GM12878 (cell line): ENCODE measurements around the gene CCDC120. TPM values are rescaled to one million over a fixed set of nuclear protein-coding genes. Genes with fewer than 3 reads are reported as not detected.

ENCODE experiments used
- ATF7 ChIP-seq: fragments of 450-650 bp; IDR thresholded peaks from 2 replicates; pipeline ENCODE4 v1.6.1; 2016; ENCODE audit warnings: low read depth, mild to moderate bottlenecking
- BACH1 ChIP-seq: fragments of 450-650 bp; IDR thresholded peaks from 2 replicates; pipeline ENCODE4 v1.6.1; 2017; ENCODE audit warnings: mild to moderate bottlenecking, borderline replicate concordance
- BMI1 ChIP-seq: fragments of 450-650 bp; IDR thresholded peaks from 2 replicates; pipeline ENCODE4 v1.6.1; 2016; ENCODE audit warnings: mild to moderate bottlenecking, moderate library complexity, borderline replicate concordance
- CHD2 ChIP-seq: IDR thresholded peaks from 2 replicates; pipeline ENCODE4 v1.6.1; 2011; ENCODE audit warnings: low read depth, low read length, improper control_type of control experiment, borderline replicate concordance
- ESRRA ChIP-seq: IDR thresholded peaks from 2 replicates; pipeline ENCODE4 v1.6.1; 2012; ENCODE audit warnings: mild to moderate bottlenecking, low read length, improper control_type of control experiment
- HDGF ChIP-seq: fragments of 450-650 bp; IDR thresholded peaks from 2 replicates; pipeline ENCODE4 v1.6.1; 2016; ENCODE audit warnings: antibody characterized with exemption
- JUND ChIP-seq: IDR thresholded peaks from 2 replicates; pipeline ENCODE4 v1.6.1; 2012; ENCODE audit warnings: low read depth, mild to moderate bottlenecking, low read length, improper control_type of control experiment, moderate library complexity
- MTA2 ChIP-seq: fragments of 450-650 bp; IDR thresholded peaks from 2 replicates; pipeline ENCODE4 v1.6.1; 2016; ENCODE audit warnings: low read depth, mild to moderate bottlenecking, moderate library complexity
- POLR2AphosphoS5 ChIP-seq: IDR thresholded peaks from 2 replicates; pipeline ENCODE4 v1.6.1; 2011; ENCODE audit warnings: mild to moderate bottlenecking, low read length, inconsistent platforms
- RB1 ChIP-seq: fragments of 450-650 bp; formaldehyde crosslinking; IDR thresholded peaks from 2 replicates; pipeline ENCODE4 v1.6.1; 2017; ENCODE audit warnings: mild to moderate bottlenecking, borderline replicate concordance
- RELA ChIP-seq: fragments of 450-650 bp; IDR thresholded peaks from 2 replicates; pipeline ENCODE4 v1.8.0; 2014; ENCODE audit warnings: borderline replicate concordance; ENCODE audit not compliant: partially characterized antibody
- RFX5 ChIP-seq: IDR thresholded peaks from 2 replicates; pipeline ENCODE4 v1.6.1; 2011; ENCODE audit warnings: low read depth, low read length, improper control_type of control experiment
- TBL1XR1 ChIP-seq: IDR thresholded peaks from 2 replicates; pipeline ENCODE4 v1.6.1; 2012; ENCODE audit warnings: low read depth, low read length, improper control_type of control experiment
- ZNF207 ChIP-seq: fragments of 450-650 bp; IDR thresholded peaks from 2 replicates; pipeline ENCODE4 v1.6.1; 2014; ENCODE audit warnings: antibody characterized with exemption, mild to moderate bottlenecking, borderline replicate concordance
- polyA plus RNA-seq, 11 experiments: library from polyadenylated mRNA; depleted of rRNA in 4 of 11; unstranded in 6 of 11; stranded (reverse) in 5 of 11; fragments of >200 nt; fragmentation: Nextera tagmentation in 4 of 11; fragmentation: Illumina TruSeq in 1 of 11; extraction: Ambion mirVana in 4 of 11; extraction: Trizol in 1 of 11; gene quantifications; 1 replicate in 1 of 11; 2 replicates in 10 of 11; pipeline versions ENCODE4 v1.2.1 to v1.2.3, GENCODE V29; 2011 to 2016; ENCODE audit warnings: inconsistent platforms in 2 of 11, missing spikeins in 2 of 11, low read depth in 1 of 11
- total RNA-seq, 4 experiments: library from RNA; depleted of rRNA in 3 of 4; stranded (reverse); fragments of >200 nt in 3 of 4; fragmentation: Illumina TruSeq in 1 of 4; extraction: Trizol in 1 of 4; gene quantifications; 2 replicates each; pipeline versions ENCODE4 v1.2.1 to v1.2.3, GENCODE V29; 2013 to 2021
- TF ChIP-seq, protein P1 (sequence below): fragments of 450-650 bp; IDR thresholded peaks from 2 replicates; pipeline ENCODE4 v1.6.1; 2017; ENCODE audit warnings: mild to moderate bottlenecking, moderate library complexity
- TF ChIP-seq, protein P2 (sequence below): fragments of 150-350 bp; IDR thresholded peaks from 2 replicates; pipeline ENCODE4 v1.6.1; 2016; ENCODE audit warnings: low read depth, low read length
- TF ChIP-seq, protein P3 (sequence below): IDR thresholded peaks from 2 replicates; pipeline ENCODE4 v1.6.1; 2012; ENCODE audit warnings: low read length, inconsistent platforms
- TF ChIP-seq, protein P4 (sequence below): fragments of 450-650 bp; IDR thresholded peaks from 2 replicates; pipeline ENCODE4 v1.6.1; 2017; ENCODE audit warnings: borderline replicate concordance

Gene CCDC120
- total and polyA plus RNA-seq, 10 of the 15 experiments (the other 5 are each of a cell fraction or from before 2014, with no cell fraction given): 0.11 to 4.1 (median 0.76) TPM

DNA sequence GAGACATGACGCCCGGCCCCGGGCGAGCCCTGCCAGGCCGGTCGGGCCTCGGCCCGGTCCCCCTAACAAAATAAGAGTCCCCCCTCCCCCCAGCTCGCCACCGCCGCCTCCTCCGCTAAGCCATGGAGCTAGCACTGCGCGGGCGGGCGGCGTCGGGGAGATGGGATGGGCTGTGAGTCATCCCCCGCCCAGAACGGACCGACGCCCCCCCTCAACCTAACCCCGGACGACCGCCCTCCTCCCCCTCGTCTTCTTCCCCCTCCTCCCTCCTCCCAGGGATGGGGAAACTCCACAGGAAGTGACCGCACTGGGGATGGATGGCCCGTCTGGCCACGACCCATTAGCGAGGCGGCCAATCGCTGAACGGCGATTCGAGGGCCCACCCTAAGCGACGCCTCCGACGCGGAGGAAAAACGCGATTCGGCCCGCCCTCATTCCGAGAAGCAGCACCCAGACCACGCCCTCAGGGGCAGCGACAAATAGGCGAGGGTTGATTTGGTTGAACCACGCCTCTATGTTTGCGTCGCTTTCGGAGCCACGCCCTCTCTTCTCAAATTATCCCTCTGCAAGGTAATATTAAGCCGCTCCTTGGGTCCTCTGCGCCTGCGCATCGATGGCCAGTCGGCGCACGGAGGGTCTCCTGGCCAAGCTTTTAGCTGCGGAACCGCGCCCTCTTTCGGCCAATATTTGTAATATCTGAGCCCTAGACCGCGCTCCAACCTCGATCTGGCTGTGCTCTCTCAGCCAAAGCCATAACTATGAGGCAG, 15.4 kb upstream of the CCDC120 start, which contains the start of gene TFE3 (continued):
- TF ChIP-seq POLR2AphosphoS5: no peak
- TF ChIP-seq ZNF207: no peak
- TF ChIP-seq ESRRA: no peak
- no peak for TF ChIP-seq TBL1XR1
- TF ChIP-seq RB1: no peak; the same call in 1 of the 2 replicates
- no peak for TF ChIP-seq JUND
- peak; percentile 53; the same call in 1 of the 2 replicates for TF ChIP-seq ATF7
- no peak for TF ChIP-seq MTA2
- TF ChIP-seq, protein P1, sequence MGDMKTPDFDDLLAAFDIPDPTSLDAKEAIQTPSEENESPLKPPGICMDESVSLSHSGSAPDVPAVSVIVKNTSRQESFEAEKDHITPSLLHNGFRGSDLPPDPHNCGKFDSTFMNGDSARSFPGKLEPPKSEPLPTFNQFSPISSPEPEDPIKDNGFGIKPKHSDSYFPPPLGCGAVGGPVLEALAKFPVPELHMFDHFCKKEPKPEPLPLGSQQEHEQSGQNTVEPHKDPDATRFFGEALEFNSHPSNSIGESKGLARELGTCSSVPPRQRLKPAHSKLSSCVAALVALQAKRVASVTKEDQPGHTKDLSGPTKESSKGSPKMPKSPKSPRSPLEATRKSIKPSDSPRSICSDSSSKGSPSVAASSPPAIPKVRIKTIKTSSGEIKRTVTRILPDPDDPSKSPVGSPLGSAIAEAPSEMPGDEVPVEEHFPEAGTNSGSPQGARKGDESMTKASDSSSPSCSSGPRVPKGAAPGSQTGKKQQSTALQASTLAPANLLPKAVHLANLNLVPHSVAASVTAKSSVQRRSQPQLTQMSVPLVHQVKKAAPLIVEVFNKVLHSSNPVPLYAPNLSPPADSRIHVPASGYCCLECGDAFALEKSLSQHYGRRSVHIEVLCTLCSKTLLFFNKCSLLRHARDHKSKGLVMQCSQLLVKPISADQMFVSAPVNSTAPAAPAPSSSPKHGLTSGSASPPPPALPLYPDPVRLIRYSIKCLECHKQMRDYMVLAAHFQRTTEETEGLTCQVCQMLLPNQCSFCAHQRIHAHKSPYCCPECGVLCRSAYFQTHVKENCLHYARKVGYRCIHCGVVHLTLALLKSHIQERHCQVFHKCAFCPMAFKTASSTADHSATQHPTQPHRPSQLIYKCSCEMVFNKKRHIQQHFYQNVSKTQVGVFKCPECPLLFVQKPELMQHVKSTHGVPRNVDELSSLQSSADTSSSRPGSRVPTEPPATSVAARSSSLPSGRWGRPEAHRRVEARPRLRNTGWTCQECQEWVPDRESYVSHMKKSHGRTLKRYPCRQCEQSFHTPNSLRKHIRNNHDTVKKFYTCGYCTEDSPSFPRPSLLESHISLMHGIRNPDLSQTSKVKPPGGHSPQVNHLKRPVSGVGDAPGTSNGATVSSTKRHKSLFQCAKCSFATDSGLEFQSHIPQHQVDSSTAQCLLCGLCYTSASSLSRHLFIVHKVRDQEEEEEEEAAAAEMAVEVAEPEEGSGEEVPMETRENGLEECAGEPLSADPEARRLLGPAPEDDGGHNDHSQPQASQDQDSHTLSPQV: no peak
- TF ChIP-seq BACH1: no peak
- TF ChIP-seq, protein P2, sequence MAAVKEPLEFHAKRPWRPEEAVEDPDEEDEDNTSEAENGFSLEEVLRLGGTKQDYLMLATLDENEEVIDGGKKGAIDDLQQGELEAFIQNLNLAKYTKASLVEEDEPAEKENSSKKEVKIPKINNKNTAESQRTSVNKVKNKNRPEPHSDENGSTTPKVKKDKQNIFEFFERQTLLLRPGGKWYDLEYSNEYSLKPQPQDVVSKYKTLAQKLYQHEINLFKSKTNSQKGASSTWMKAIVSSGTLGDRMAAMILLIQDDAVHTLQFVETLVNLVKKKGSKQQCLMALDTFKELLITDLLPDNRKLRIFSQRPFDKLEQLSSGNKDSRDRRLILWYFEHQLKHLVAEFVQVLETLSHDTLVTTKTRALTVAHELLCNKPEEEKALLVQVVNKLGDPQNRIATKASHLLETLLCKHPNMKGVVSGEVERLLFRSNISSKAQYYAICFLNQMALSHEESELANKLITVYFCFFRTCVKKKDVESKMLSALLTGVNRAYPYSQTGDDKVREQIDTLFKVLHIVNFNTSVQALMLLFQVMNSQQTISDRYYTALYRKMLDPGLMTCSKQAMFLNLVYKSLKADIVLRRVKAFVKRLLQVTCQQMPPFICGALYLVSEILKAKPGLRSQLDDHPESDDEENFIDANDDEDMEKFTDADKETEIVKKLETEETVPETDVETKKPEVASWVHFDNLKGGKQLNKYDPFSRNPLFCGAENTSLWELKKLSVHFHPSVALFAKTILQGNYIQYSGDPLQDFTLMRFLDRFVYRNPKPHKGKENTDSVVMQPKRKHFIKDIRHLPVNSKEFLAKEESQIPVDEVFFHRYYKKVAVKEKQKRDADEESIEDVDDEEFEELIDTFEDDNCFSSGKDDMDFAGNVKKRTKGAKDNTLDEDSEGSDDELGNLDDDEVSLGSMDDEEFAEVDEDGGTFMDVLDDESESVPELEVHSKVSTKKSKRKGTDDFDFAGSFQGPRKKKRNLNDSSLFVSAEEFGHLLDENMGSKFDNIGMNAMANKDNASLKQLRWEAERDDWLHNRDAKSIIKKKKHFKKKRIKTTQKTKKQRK: no peak
- TF ChIP-seq HDGF: peak; percentile 79; the same call in 1 of the 2 replicates
- TF ChIP-seq, protein P3, sequence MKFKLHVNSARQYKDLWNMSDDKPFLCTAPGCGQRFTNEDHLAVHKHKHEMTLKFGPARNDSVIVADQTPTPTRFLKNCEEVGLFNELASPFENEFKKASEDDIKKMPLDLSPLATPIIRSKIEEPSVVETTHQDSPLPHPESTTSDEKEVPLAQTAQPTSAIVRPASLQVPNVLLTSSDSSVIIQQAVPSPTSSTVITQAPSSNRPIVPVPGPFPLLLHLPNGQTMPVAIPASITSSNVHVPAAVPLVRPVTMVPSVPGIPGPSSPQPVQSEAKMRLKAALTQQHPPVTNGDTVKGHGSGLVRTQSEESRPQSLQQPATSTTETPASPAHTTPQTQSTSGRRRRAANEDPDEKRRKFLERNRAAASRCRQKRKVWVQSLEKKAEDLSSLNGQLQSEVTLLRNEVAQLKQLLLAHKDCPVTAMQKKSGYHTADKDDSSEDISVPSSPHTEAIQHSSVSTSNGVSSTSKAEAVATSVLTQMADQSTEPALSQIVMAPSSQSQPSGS: no peak
- no peak for TF ChIP-seq BMI1
- TF ChIP-seq, protein P4, sequence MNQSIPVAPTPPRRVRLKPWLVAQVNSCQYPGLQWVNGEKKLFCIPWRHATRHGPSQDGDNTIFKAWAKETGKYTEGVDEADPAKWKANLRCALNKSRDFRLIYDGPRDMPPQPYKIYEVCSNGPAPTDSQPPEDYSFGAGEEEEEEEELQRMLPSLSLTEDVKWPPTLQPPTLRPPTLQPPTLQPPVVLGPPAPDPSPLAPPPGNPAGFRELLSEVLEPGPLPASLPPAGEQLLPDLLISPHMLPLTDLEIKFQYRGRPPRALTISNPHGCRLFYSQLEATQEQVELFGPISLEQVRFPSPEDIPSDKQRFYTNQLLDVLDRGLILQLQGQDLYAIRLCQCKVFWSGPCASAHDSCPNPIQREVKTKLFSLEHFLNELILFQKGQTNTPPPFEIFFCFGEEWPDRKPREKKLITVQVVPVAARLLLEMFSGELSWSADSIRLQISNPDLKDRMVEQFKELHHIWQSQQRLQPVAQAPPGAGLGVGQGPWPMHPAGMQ: no peak
- no peak for TF ChIP-seq CHD2
- TF ChIP-seq RELA: no peak
- no peak for TF ChIP-seq RFX5
